ENCODE data around the gene DDHD1.
"Not testable (repeated sequence)": the region's sequence is repeated elsewhere in the genome, so short reads cannot be mapped to it uniquely, and the experiment has no call there.

DDHD1 gene

GRCh38 chr14:53109105-53110041 is 43.8 kb downstream of the DDHD1 start:
- DNase-seq (ENCODE audit: insufficient read length, low spot score) = no peak
- no peak for FAIRE-seq

- FAIRE-seq (peak; percentile 60), DNase-seq (ENCODE audit: insufficient read length, low spot score) (no peak)
Observed at GRCh38 chr14:53108292-53109104, 44.6 kb downstream of the DDHD1 start.

- no peak for DNase-seq (ENCODE audit: insufficient read length, low spot score)
- no peak for FAIRE-seq
Observed at GRCh38 chr14:53106768-53107167, 46.4 kb downstream of the DDHD1 start.

- FAIRE-seq (peak; percentile 54), DNase-seq (ENCODE audit: insufficient read length, low spot score) (no peak)
Observed at GRCh38 chr14:53103636-53104340, 49.3 kb downstream of the DDHD1 start.

- DNase-seq (ENCODE audit: insufficient read length, low spot score) (no peak), FAIRE-seq (no peak)
Observed at GRCh38 chr14:53093206-53093605, 59.9 kb downstream of the DDHD1 start.

- no peak for FAIRE-seq
- DNase-seq (ENCODE audit: insufficient read length, low spot score) = no peak
Observed at GRCh38 chr14:53090853-53091252, 62.3 kb downstream of the DDHD1 start.

GRCh38 chr14:53084954-53085353 is 68.2 kb downstream of the DDHD1 start:
- DNase-seq (ENCODE audit: insufficient read length, low spot score) = not testable (repeated sequence)

GRCh38 chr14:53064475-53064874 is 88.6 kb downstream of the DDHD1 start:
- FAIRE-seq (no peak), DNase-seq (ENCODE audit: insufficient read length, low spot score) (no peak)

More at GRCh38 chr14:53084954-53085353, 68.2 kb downstream of the DDHD1 start:
- FAIRE-seq = not testable (repeated sequence)

GRCh38 chr14:53062856-53063255 is 90.3 kb downstream of the DDHD1 start:
- DNase-seq (ENCODE audit: insufficient read length, low spot score) (no peak), FAIRE-seq (no peak)

GRCh38 chr14:53060046-53060445 is 93.1 kb downstream of the DDHD1 start:
- FAIRE-seq (no peak), DNase-seq (ENCODE audit: insufficient read length, low spot score) (no peak)

- FAIRE-seq (peak; percentile 91), DNase-seq (ENCODE audit: insufficient read length, low spot score) (peak; percentile 55)
Observed at GRCh38 chr14:53055003-53055402, 98.1 kb downstream of the DDHD1 start.

GRCh38 chr14:53054457-53054856 is 98.7 kb downstream of the DDHD1 start:
- no peak for DNase-seq (ENCODE audit: insufficient read length, low spot score)
- FAIRE-seq = peak; percentile 4

- no peak for DNase-seq (ENCODE audit: insufficient read length, low spot score)
- peak; percentile 72 for FAIRE-seq
Observed at GRCh38 chr14:53048631-53049030, 104.5 kb downstream of the DDHD1 start.

GRCh38 chr14:53047307-53048069 is 105.6 kb downstream of the DDHD1 start:
- FAIRE-seq (peak; percentile 85), DNase-seq (ENCODE audit: insufficient read length, low spot score) (peak; percentile 44)

- DNase-seq (ENCODE audit: insufficient read length, low spot score) = peak; percentile 31
Observed at GRCh38 chr14:53044486-53044885, 108.6 kb downstream of the DDHD1 start.

GRCh38 chr14:53043027-53043581 is 110.0 kb downstream of the DDHD1 start:
- DNase-seq (ENCODE audit: insufficient read length, low spot score) (no peak), FAIRE-seq (peak; percentile 78)

More at GRCh38 chr14:53044486-53044885, 108.6 kb downstream of the DDHD1 start:
- FAIRE-seq = no peak

GRCh38 chr14:53042480-53042879 is 110.6 kb downstream of the DDHD1 start:
- no peak for DNase-seq (ENCODE audit: insufficient read length, low spot score)
- no peak for FAIRE-seq

- DNase-seq (ENCODE audit: insufficient read length, low spot score) = no peak
- FAIRE-seq = peak; percentile 82
Observed at GRCh38 chr14:53041067-53041466, 112.1 kb downstream of the DDHD1 start.

- no peak for FAIRE-seq
- DNase-seq (ENCODE audit: insufficient read length, low spot score) = no peak
Observed at GRCh38 chr14:53038629-53039028, 114.5 kb downstream of the DDHD1 start.

- FAIRE-seq = no peak
- DNase-seq (ENCODE audit: insufficient read length, low spot score) = no peak
Observed at GRCh38 chr14:53037016-53037415, 116.1 kb downstream of the DDHD1 start.
